Measurements from ENCODE around the gene ZFYVE21. TPM values are rescaled to one million over a fixed set of nuclear protein-coding genes. Genes with fewer than 3 reads are reported as not detected.

Gene ZFYVE21
- total RNA-seq, 1 experiment from 2014 or later: 66.2 TPM

- Histone ChIP-seq H3K36me3 (ENCODE audit: control insufficient read depth, insufficient read depth, low read length) (peaks cover 5% of the 10 kb centered on the region; the same call in 1 of the 2 replicates), H3K27me3 (replicated peaks; ENCODE audit: control insufficient read depth, insufficient read depth, low read length) (no peaks in the 10 kb centered on the region), H3K9me3 (no peaks in the 10 kb centered on the region), H3K4me1 (no peaks in the 10 kb centered on the region), H3K4me3 (ENCODE audit: low read depth, low read length) (no peak overlapping the region)
- intact Hi-C loops (cut with micrococcal nuclease; ENCODE audit: unreplicated experiment): no loop called here
- no peak overlapping the region for H3K4me3 Mint-ChIP-seq (ENCODE audit: unreplicated experiment)
- H3K27me3 Mint-ChIP-seq (ENCODE audit: insufficient read depth, unreplicated experiment): no peaks in the 10 kb centered on the region
- BruUV-seq (replicated peaks): no TSS peak
- H3K27ac Mint-ChIP-seq (ENCODE audit: unreplicated experiment): no peak overlapping the region
- TF ChIP-seq CTCF (IDR thresholded peaks at IDR 0.05; ENCODE audit: insufficient read depth in 1 of 2, low read depth in 1 of 2, low read length in 1 of 2, severe bottlenecking in 1 of 2, unreplicated experiment in 1 of 2): no peak
- DNase-seq: no peak
- H3K9me3 Mint-ChIP-seq (ENCODE audit: unreplicated experiment): no peaks in the 10 kb centered on the region
- H3K36me3 Mint-ChIP-seq (ENCODE audit: insufficient read depth, unreplicated experiment): peaks cover 8% of the 10 kb centered on the region
- POLR2A ChIA-PET: no interaction called here
- CTCF ChIA-PET: interaction anchor here (0.6 kb wide), 1 partner anchor 22 kb away, joined by 5 read pairs; no protein-coding TSS in a partner anchor
- no peaks in the 10 kb centered on the region for H3K4me1 Mint-ChIP-seq (ENCODE audit: low read depth, unreplicated experiment)
Measured at GRCh38 chr14:103736546-103737431, 21.2 kb downstream of the ZFYVE21 start.

GRCh38 chr14:103737432-103738045 lies 21.9 kb downstream of the ZFYVE21 start:
- intact Hi-C loops (cut with micrococcal nuclease; ENCODE audit: unreplicated experiment): no loop called here
- ChIA-PET CTCF (interaction anchor here (0.6 kb wide), 1 partner anchor 23 kb away, joined by 5 read pairs; no protein-coding TSS in a partner anchor), POLR2A (no interaction called here)
- Histone ChIP-seq H3K9me3 (no peaks in the 10 kb centered on the region), H3K27me3 (replicated peaks; ENCODE audit: control insufficient read depth, insufficient read depth, low read length) (no peaks in the 10 kb centered on the region), H3K4me1 (no peaks in the 10 kb centered on the region), H3K36me3 (ENCODE audit: control insufficient read depth, insufficient read depth, low read length) (peaks cover 5% of the 10 kb centered on the region; the same call in 1 of the 2 replicates), H3K4me3 (ENCODE audit: low read depth, low read length) (no peak overlapping the region)
- no TSS peak for BruUV-seq (replicated peaks)
- DNase-seq: no peak
- H3K27ac Mint-ChIP-seq (ENCODE audit: unreplicated experiment): no peak overlapping the region
- no peak for TF ChIP-seq CTCF (IDR thresholded peaks at IDR 0.05; ENCODE audit: insufficient read depth in 1 of 2, low read depth in 1 of 2, low read length in 1 of 2, severe bottlenecking in 1 of 2, unreplicated experiment in 1 of 2)
- no peaks in the 10 kb centered on the region for H3K27me3 Mint-ChIP-seq (ENCODE audit: insufficient read depth, unreplicated experiment)
- H3K4me1 Mint-ChIP-seq (ENCODE audit: low read depth, unreplicated experiment): no peaks in the 10 kb centered on the region
- no peak overlapping the region for H3K4me3 Mint-ChIP-seq (ENCODE audit: unreplicated experiment)
- no peaks in the 10 kb centered on the region for H3K9me3 Mint-ChIP-seq (ENCODE audit: unreplicated experiment)
- H3K36me3 Mint-ChIP-seq (ENCODE audit: insufficient read depth, unreplicated experiment): peaks cover 6% of the 10 kb centered on the region

GRCh38 chr14:103738166-103738565 lies 22.6 kb downstream of the ZFYVE21 start:
- no TSS peak for BruUV-seq (replicated peaks)
- no peaks in the 10 kb centered on the region for H3K27me3 ChIP-seq (replicated peaks; ENCODE audit: control insufficient read depth, insufficient read depth, low read length)
- no peak overlapping the region for H3K4me3 ChIP-seq (ENCODE audit: low read depth, low read length)
- Mint-ChIP-seq H3K9me3 (ENCODE audit: unreplicated experiment) (no peaks in the 10 kb centered on the region), H3K4me3 (ENCODE audit: unreplicated experiment) (no peak overlapping the region), H3K36me3 (ENCODE audit: insufficient read depth, unreplicated experiment) (no peaks in the 10 kb centered on the region), H3K27me3 (ENCODE audit: insufficient read depth, unreplicated experiment) (no peaks in the 10 kb centered on the region), H3K27ac (ENCODE audit: unreplicated experiment) (no peak overlapping the region), H3K4me1 (ENCODE audit: low read depth, unreplicated experiment) (no peaks in the 10 kb centered on the region)
- DNase-seq: no peak
- no peaks in the 10 kb centered on the region for H3K9me3 ChIP-seq
- H3K36me3 ChIP-seq (ENCODE audit: control insufficient read depth, insufficient read depth, low read length): peaks cover 5% of the 10 kb centered on the region; the same call in 1 of the 2 replicates
- intact Hi-C loops (cut with micrococcal nuclease; ENCODE audit: unreplicated experiment): no loop called here
- CTCF ChIA-PET: no interaction called here
- H3K4me1 ChIP-seq: no peaks in the 10 kb centered on the region
- POLR2A ChIA-PET: no interaction called here
- TF ChIP-seq CTCF (IDR thresholded peaks at IDR 0.05; ENCODE audit: insufficient read depth in 1 of 2, low read depth in 1 of 2, low read length in 1 of 2, severe bottlenecking in 1 of 2, unreplicated experiment in 1 of 2): no peak

All from Caco-2 (cell line).